ENCODE data around the gene CTNNA3.

GRCh38 chr10:66803174-66803573 is 892.8 kb downstream of the CTNNA3 start:
- TF ChIP-seq CTCF (conservative IDR thresholded peaks at IDR 0.05; ENCODE audit: low read depth, low read length) (no peak), POLR2A (IDR thresholded peaks at IDR 0.05; ENCODE audit: low read depth, low read length) (no peak), MAFK (IDR thresholded peaks at IDR 0.05; ENCODE audit: low read depth, low read length) (no peak), MXI1 (IDR thresholded peaks at IDR 0.05; ENCODE audit: borderline replicate concordance, low read depth, low read length) (no peak), FOS (IDR thresholded peaks at IDR 0.05; ENCODE audit: low read depth, low read length) (no peak), SMC3 (IDR thresholded peaks at IDR 0.05; ENCODE audit: low read depth, low read length) (no peak)
